ENCODE data around the gene TRAPPC1. TPM values are rescaled to one million over a fixed set of nuclear protein-coding genes. Genes with fewer than 3 reads are reported as not detected.

The TRAPPC1 gene
- total and polyA plus RNA-seq, 10 of the 15 experiments (the other 5 are each of a cell fraction or from before 2014, with no cell fraction given), result 31.3 to 306 (median 134) TPM

DNA sequence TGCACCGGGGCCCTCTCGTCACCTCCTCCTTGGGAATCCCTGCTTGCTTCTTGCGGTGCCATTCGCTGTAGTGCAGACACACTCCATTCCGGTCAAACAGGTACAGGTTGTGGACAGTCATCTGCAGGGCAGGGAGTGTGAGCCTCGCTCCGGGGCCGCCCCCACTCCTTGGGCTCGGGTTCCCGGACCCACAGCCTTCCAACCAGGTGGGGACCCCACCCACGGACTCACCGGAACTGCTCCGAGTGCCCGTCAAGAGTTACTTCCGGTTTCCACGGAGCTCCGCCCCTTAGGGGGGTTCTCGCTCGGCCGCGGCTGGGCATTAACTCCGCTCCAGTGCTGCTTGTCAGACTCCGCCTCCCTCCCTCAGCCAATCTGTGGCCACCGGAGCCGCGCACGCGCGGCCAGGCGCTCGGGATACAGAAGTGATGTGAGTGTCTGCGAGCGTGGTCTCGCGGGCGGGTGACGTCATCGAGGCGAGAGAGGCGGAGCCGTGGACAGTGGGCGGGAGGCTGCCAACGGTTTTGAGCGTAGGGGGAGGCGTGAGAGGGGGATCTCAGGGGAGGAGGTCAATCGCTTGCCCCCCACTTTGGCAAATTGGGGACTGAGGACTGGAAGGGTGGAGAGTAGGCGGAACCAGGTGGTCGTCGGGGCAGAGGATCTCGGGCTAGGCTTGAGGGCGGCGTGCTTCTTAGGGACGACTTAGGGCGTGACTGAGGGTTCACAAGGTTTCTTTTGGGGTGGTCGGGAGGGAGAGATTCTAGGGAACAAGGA is at the start of gene TRAPPC1, which contains the start of gene CNTROB (continued):
- TF ChIP-seq, protein P1, sequence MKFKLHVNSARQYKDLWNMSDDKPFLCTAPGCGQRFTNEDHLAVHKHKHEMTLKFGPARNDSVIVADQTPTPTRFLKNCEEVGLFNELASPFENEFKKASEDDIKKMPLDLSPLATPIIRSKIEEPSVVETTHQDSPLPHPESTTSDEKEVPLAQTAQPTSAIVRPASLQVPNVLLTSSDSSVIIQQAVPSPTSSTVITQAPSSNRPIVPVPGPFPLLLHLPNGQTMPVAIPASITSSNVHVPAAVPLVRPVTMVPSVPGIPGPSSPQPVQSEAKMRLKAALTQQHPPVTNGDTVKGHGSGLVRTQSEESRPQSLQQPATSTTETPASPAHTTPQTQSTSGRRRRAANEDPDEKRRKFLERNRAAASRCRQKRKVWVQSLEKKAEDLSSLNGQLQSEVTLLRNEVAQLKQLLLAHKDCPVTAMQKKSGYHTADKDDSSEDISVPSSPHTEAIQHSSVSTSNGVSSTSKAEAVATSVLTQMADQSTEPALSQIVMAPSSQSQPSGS (IDR thresholded peaks at IDR 0.05; ENCODE audit: low read length), result peak; percentile 67
- no peak for TF ChIP-seq RAD51 (IDR thresholded peaks at IDR 0.05)
- TF ChIP-seq RUNX3 (IDR thresholded peaks at IDR 0.05; ENCODE audit: low read length), result no peak
- TF ChIP-seq, protein P2, sequence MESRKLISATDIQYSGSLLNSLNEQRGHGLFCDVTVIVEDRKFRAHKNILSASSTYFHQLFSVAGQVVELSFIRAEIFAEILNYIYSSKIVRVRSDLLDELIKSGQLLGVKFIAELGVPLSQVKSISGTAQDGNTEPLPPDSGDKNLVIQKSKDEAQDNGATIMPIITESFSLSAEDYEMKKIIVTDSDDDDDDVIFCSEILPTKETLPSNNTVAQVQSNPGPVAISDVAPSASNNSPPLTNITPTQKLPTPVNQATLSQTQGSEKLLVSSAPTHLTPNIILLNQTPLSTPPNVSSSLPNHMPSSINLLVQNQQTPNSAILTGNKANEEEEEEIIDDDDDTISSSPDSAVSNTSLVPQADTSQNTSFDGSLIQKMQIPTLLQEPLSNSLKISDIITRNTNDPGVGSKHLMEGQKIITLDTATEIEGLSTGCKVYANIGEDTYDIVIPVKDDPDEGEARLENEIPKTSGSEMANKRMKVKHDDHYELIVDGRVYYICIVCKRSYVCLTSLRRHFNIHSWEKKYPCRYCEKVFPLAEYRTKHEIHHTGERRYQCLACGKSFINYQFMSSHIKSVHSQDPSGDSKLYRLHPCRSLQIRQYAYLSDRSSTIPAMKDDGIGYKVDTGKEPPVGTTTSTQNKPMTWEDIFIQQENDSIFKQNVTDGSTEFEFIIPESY (IDR thresholded peaks at IDR 0.05), result no peak
- TF ChIP-seq, protein P3, sequence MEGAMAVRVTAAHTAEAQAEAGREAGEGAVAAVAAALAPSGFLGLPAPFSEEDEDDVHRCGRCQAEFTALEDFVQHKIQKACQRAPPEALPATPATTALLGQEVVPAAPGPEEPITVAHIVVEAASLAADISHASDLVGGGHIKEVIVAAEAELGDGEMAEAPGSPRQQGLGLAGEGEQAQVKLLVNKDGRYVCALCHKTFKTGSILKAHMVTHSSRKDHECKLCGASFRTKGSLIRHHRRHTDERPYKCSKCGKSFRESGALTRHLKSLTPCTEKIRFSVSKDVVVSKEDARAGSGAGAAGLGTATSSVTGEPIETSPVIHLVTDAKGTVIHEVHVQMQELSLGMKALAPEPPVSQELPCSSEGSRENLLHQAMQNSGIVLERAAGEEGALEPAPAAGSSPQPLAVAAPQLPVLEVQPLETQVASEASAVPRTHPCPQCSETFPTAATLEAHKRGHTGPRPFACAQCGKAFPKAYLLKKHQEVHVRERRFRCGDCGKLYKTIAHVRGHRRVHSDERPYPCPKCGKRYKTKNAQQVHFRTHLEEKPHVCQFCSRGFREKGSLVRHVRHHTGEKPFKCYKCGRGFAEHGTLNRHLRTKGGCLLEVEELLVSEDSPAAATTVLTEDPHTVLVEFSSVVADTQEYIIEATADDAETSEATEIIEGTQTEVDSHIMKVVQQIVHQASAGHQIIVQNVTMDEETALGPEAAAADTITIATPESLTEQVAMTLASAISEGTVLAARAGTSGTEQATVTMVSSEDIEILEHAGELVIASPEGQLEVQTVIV (IDR thresholded peaks at IDR 0.05; ENCODE audit: borderline replicate concordance, partially characterized antibody), result peak; percentile 42
- TF ChIP-seq BCL11A (IDR thresholded peaks at IDR 0.05; ENCODE audit: low read depth, low read length), result no peak
- TF ChIP-seq ZNF622 (IDR thresholded peaks at IDR 0.05), result no peak
- no peak for TF ChIP-seq ZNF24 (IDR thresholded peaks at IDR 0.05)
- TF ChIP-seq NR2F1 (conservative IDR thresholded peaks at IDR 0.05), result peak; percentile 74
- TF ChIP-seq TBL1XR1 (IDR thresholded peaks at IDR 0.05; ENCODE audit: low read depth, low read length), result no peak
- TF ChIP-seq, protein P4, sequence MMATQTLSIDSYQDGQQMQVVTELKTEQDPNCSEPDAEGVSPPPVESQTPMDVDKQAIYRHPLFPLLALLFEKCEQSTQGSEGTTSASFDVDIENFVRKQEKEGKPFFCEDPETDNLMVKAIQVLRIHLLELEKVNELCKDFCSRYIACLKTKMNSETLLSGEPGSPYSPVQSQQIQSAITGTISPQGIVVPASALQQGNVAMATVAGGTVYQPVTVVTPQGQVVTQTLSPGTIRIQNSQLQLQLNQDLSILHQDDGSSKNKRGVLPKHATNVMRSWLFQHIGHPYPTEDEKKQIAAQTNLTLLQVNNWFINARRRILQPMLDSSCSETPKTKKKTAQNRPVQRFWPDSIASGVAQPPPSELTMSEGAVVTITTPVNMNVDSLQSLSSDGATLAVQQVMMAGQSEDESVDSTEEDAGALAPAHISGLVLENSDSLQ (IDR thresholded peaks at IDR 0.05), result peak; percentile 97
- TF ChIP-seq SPI1 (IDR thresholded peaks at IDR 0.05; ENCODE audit: borderline replicate concordance, insufficient read depth, low read depth, low read length), result no peak
- TF ChIP-seq SREBF2 (IDR thresholded peaks at IDR 0.05; ENCODE audit: low read length), result peak; percentile 51; the same call in 1 of the 2 replicates
- TF ChIP-seq TAF1 (IDR thresholded peaks at IDR 0.05; ENCODE audit: borderline replicate concordance, low read depth, low read length), result peak; percentile 22; the same call in 1 of the 2 replicates
- TF ChIP-seq ZZZ3 (IDR thresholded peaks at IDR 0.05; ENCODE audit: control insufficient read depth, insufficient read length, low read depth), result no peak
- no peak for TF ChIP-seq EED (IDR thresholded peaks at IDR 0.05; ENCODE audit: low read depth)
- TF ChIP-seq, protein P5, sequence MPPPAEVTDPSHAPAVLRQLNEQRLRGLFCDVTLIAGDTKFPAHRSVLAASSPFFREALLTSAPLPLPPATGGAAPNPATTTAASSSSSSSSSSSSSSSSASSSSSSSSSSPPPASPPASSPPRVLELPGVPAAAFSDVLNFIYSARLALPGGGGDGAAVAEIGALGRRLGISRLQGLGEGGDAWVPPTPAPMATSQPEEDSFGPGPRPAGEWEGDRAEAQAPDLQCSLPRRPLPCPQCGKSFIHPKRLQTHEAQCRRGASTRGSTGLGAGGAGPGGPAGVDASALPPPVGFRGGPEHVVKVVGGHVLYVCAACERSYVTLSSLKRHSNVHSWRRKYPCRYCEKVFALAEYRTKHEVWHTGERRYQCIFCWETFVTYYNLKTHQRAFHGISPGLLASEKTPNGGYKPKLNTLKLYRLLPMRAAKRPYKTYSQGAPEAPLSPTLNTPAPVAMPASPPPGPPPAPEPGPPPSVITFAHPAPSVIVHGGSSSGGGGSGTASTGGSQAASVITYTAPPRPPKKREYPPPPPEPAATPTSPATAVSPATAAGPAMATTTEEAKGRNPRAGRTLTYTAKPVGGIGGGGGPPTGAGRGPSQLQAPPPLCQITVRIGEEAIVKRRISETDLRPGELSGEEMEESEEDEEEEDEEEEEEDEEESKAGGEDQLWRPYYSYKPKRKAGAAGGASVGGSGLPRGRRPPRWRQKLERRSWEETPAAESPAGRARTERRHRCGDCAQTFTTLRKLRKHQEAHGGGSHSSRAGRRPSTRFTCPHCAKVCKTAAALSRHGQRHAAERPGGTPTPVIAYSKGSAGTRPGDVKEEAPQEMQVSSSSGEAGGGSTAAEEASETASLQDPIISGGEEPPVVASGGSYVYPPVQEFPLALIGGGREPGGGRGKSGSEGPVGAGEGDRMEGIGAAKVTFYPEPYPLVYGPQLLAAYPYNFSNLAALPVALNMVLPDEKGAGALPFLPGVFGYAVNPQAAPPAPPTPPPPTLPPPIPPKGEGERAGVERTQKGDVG (CRISPR knock-in tag; IDR thresholded peaks at IDR 0.05), result peak; percentile 86
- TF ChIP-seq EZH2 (IDR thresholded peaks at IDR 0.05; ENCODE audit: borderline replicate concordance, control insufficient read depth, low read depth, low read length), result no peak
- no peak for TF ChIP-seq CBX3 (IDR thresholded peaks at IDR 0.05; ENCODE audit: borderline replicate concordance, low read depth)
- no peak for TF ChIP-seq SMARCA5 (IDR thresholded peaks at IDR 0.05)

Data from GM12878 (cell line).